IPS DF 6.9 (cell line): ENCODE data around the gene NME5.
"Not testable (repeated sequence)": the region's sequence is repeated elsewhere in the genome, so short reads cannot be mapped to it uniquely, and the experiment has no call there.

Experiments
- DNase-seq: peaks from one replicate; pipeline ENCODE4 v3.0.0-alpha.2; 2013; ENCODE audit warnings: low read depth, low spot score
- H3K27ac ChIP-seq: one replicate; pipeline ENCODE4 v1.5.1; 2013; ENCODE audit warnings: low read length, control low read depth
- H3K27me3 ChIP-seq: 2 replicates; pipeline ENCODE4 v1.6.1; 2013; ENCODE audit warnings: mild to moderate bottlenecking, low read length; ENCODE audit not compliant: control insufficient read depth, insufficient read depth
- H3K36me3 ChIP-seq: 2 replicates; pipeline ENCODE4 v1.6.1; 2013; ENCODE audit warnings: low read length; ENCODE audit not compliant: control insufficient read depth, insufficient read depth
- H3K4me1 ChIP-seq: 2 replicates; pipeline ENCODE4 v1.6.1; 2013; ENCODE audit warnings: low read length; ENCODE audit not compliant: control insufficient read depth, insufficient read depth
- H3K4me3 ChIP-seq: 2 replicates; pipeline ENCODE4 v1.5.1; 2013; ENCODE audit warnings: mild to moderate bottlenecking, low read length
- H3K9me3 ChIP-seq: 2 replicates; pipeline ENCODE4 v1.6.1; 2013; ENCODE audit warnings: low read length, inconsistent platforms; ENCODE audit not compliant: control insufficient read depth, insufficient read depth
- WGBS: extraction: QIAGEN DNeasy Blood & Tissue Kit; methylation state at CpG from one replicate; pipeline ENCODE4 v1.1.7; 2013; ENCODE audit warnings: mixed read lengths, missing lambda C conversion rate; ENCODE audit not compliant: insufficient read length, insufficient coverage; 5-methylcytosine and 5-hydroxymethylcytosine counted together

The NME5 gene

GRCh38 chr5:138170299-138170698, 31.1 kb upstream of the NME5 start:
- no peak overlapping the region for H3K4me3 ChIP-seq
- no peak for DNase-seq
- H3K27me3 ChIP-seq = no peaks in the 10 kb centered on the region
- peaks cover 35% of the 10 kb centered on the region; the same call in 1 of the 2 replicates for H3K36me3 ChIP-seq
- H3K9me3 ChIP-seq = no peaks in the 10 kb centered on the region
- H3K27ac ChIP-seq = no peak overlapping the region
- H3K4me1 ChIP-seq = no peaks in the 10 kb centered on the region

GRCh38 chr5:138169124-138169523, 29.9 kb upstream of the NME5 start:
- Histone ChIP-seq H3K4me1 (no peaks in the 10 kb centered on the region), H3K27me3 (no peaks in the 10 kb centered on the region), H3K9me3 (no peaks in the 10 kb centered on the region), H3K4me3 (no peak overlapping the region), H3K36me3 (peaks cover 43% of the 10 kb centered on the region; the same call in 1 of the 2 replicates), H3K27ac (no peak overlapping the region)
- DNase-seq = no peak
- WGBS = no CpG with 5 or more reads among the region's 5 CpGs

- peaks cover 57% of the 10 kb centered on the region for H3K36me3 ChIP-seq
- DNase-seq = no peak
These were observed 24.5 kb upstream of the NME5 start for GRCh38 chr5:138163721-138164120.

GRCh38 chr5:138160706-138161105, 21.5 kb upstream of the NME5 start:
- Histone ChIP-seq H3K4me1 (no peaks in the 10 kb centered on the region), H3K36me3 (peaks cover 48% of the 10 kb centered on the region), H3K27ac (no peak overlapping the region), H3K27me3 (no peaks in the 10 kb centered on the region), H3K4me3 (no peak overlapping the region), H3K9me3 (no peaks in the 10 kb centered on the region)
- DNase-seq = no peak
- no CpG with 5 or more reads among the region's 4 CpGs for WGBS

More at GRCh38 chr5:138163721-138164120, 24.5 kb upstream of the NME5 start:
- H3K4me1 ChIP-seq = no peaks in the 10 kb centered on the region
- no peaks in the 10 kb centered on the region for H3K27me3 ChIP-seq
- H3K27ac ChIP-seq = no peak overlapping the region
- no peaks in the 10 kb centered on the region for H3K9me3 ChIP-seq
- no peak overlapping the region for H3K4me3 ChIP-seq

- no peak for DNase-seq
- Histone ChIP-seq H3K4me1 (no peaks in the 10 kb centered on the region), H3K27me3 (no peaks in the 10 kb centered on the region), H3K4me3 (no peak overlapping the region), H3K27ac (no peak overlapping the region), H3K9me3 (no peaks in the 10 kb centered on the region), H3K36me3 (peaks cover 42% of the 10 kb centered on the region)
- whole genome bisulfite sequencing = no CpG with 5 or more reads among the region's 5 CpGs
These were observed 20.4 kb upstream of the NME5 start for GRCh38 chr5:138159666-138160065.

- H3K27ac ChIP-seq = no peak overlapping the region
- no CpG with 5 or more reads among the region's 1 CpG for WGBS
- H3K27me3 ChIP-seq = no peaks in the 10 kb centered on the region
- H3K36me3 ChIP-seq = peaks cover 32% of the 10 kb centered on the region
- H3K4me3 ChIP-seq = no peak overlapping the region
- H3K4me1 ChIP-seq = no peaks in the 10 kb centered on the region
- H3K9me3 ChIP-seq = no peaks in the 10 kb centered on the region
- no peak for DNase-seq
These were observed 18.4 kb upstream of the NME5 start for GRCh38 chr5:138157626-138158025.

- not testable (repeated sequence) for H3K4me3 ChIP-seq, DNase-seq, H3K4me1 ChIP-seq, H3K27me3 ChIP-seq, H3K27ac ChIP-seq, H3K9me3 ChIP-seq
- no CpG with 5 or more reads among the region's 9 CpGs for WGBS
- peaks cover 19% of the 10 kb centered on the region for H3K36me3 ChIP-seq
These were observed 16.7 kb upstream of the NME5 start for GRCh38 chr5:138155977-138156376.

GRCh38 chr5:138149530-138149929, 10.3 kb upstream of the NME5 start:
- no CpG with 5 or more reads among the region's 3 CpGs for WGBS
- no peak for DNase-seq
- H3K9me3 ChIP-seq = no peaks in the 10 kb centered on the region

GRCh38 chr5:138148811-138149210, 9.6 kb upstream of the NME5 start:
- H3K27me3 ChIP-seq = no peaks in the 10 kb centered on the region
- WGBS = no CpG with 5 or more reads among the region's 1 CpG
- no peaks in the 10 kb centered on the region for H3K36me3 ChIP-seq
- no peak for DNase-seq
- no peak overlapping the region for H3K27ac ChIP-seq
- no peak overlapping the region for H3K4me3 ChIP-seq
- H3K4me1 ChIP-seq = no peaks in the 10 kb centered on the region
- no peaks in the 10 kb centered on the region for H3K9me3 ChIP-seq

More at GRCh38 chr5:138149530-138149929, 10.3 kb upstream of the NME5 start:
- Histone ChIP-seq H3K27me3 (no peaks in the 10 kb centered on the region), H3K4me1 (no peaks in the 10 kb centered on the region), H3K27ac (no peak overlapping the region), H3K4me3 (no peak overlapping the region), H3K36me3 (no peaks in the 10 kb centered on the region)

- H3K27me3 ChIP-seq, H3K36me3 ChIP-seq, H3K4me1 ChIP-seq, DNase-seq, H3K4me3 ChIP-seq, H3K9me3 ChIP-seq, H3K27ac ChIP-seq: not testable (repeated sequence)
- no CpG with 5 or more reads among the region's 6 CpGs for WGBS
These were observed 4.3 kb upstream of the NME5 start for GRCh38 chr5:138143578-138143977.

GRCh38 chr5:138141734-138142133, 2.5 kb upstream of the NME5 start:
- WGBS = no CpG with 5 or more reads among the region's 1 CpG
- no peaks in the 10 kb centered on the region for H3K36me3 ChIP-seq
- no peak for DNase-seq
- no peaks in the 10 kb centered on the region for H3K27me3 ChIP-seq
- H3K9me3 ChIP-seq = no peaks in the 10 kb centered on the region
- no peaks in the 10 kb centered on the region for H3K4me1 ChIP-seq
- no peak overlapping the region for H3K4me3 ChIP-seq
- no peak overlapping the region for H3K27ac ChIP-seq
